ENCODE measurements around the gene CRTAC1. TPM values are rescaled to one million over a fixed set of nuclear protein-coding genes. Genes with fewer than 3 reads are reported as not detected.

The CRTAC1 gene, protein sequence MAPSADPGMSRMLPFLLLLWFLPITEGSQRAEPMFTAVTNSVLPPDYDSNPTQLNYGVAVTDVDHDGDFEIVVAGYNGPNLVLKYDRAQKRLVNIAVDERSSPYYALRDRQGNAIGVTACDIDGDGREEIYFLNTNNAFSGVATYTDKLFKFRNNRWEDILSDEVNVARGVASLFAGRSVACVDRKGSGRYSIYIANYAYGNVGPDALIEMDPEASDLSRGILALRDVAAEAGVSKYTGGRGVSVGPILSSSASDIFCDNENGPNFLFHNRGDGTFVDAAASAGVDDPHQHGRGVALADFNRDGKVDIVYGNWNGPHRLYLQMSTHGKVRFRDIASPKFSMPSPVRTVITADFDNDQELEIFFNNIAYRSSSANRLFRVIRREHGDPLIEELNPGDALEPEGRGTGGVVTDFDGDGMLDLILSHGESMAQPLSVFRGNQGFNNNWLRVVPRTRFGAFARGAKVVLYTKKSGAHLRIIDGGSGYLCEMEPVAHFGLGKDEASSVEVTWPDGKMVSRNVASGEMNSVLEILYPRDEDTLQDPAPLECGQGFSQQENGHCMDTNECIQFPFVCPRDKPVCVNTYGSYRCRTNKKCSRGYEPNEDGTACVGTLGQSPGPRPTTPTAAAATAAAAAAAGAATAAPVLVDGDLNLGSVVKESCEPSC
- not detected for total RNA-seq

DNA sequence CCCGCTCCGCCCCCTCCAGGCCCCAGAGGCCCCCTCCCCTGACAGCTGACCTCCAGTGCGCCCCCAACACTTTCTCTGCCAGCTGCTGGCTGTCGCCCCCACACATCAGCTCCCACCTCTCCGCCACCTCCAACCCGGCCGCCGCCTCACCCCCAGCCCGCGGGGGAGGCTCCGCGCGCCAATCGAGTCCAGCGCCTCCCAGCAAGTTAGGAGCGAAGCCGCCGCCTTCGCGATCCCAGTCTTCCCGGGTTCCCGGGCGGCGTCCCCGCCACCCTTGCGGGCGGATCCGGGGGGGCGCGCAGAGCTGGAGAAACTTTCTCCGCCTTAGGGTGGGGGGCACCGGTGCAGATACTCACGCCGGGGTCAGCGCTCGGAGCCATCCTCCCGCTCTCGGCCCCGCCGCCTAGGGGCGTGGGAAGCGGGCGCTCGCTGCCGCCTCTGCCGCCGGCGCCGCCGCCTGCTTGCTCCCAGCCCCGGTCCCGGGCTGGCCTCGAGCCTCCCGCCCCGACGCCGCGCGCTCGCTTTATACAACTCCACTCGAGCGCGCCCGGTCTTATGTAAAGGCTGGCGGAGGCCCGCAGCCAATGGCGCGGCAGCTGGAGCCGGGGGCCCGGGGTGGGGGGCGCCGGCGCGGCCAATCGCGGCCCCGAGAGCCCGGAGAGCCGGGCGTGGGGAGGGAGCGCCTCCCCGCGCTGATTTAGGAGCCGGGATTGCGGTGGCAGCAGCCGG is at the start of gene CRTAC1:
CRTAC1 (minus strand) TSS at position 529 of the 729 bp plus-strand sequence; CDS start at position 380, 149 bp downstream.
- Mint-ChIP-seq H3K27ac (no peak within 1 kb of the TSS), H3K27me3 (peaks cover 57% of the 10 kb centered on the region), H3K4me3 (no peak within 1 kb of the TSS), H3K4me1 (peaks cover 3% of the 10 kb centered on the region), H3K9me3 (no peaks in the 10 kb centered on the region), H3K36me3 (ENCODE audit: low read depth) (no peaks in the 10 kb centered on the region)
- DNase-seq, result no peak
- POLR2A ChIA-PET, result no interaction called here
- CTCF ChIA-PET, result interaction anchor here (0.6 to 1.1 kb wide), 2 partner anchors 115 to 324 kb away, joined by 3 to 4 read pairs; no protein-coding TSS in a partner anchor

DNA sequence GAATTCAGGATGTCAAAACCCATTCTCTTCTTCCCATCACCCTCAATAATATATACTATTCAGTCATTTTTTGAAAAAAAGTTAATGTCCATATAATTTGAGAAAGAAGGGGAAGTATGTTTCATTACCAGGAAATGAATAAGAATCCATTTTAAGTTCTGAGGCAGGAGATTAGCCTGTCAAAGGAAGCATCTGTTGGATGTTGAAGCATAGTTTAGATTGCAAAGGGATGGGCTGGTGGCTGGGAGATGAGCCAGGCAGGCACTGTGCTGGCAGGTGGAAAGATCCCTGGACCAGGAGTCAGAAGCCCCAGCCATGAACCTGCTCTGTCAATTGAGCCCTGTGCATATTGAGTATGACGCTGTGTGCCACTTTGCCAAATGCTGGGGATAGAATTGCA is 48.4 kb upstream of the CRTAC1 start:
- no peaks in the 10 kb centered on the region for H3K4me1 Mint-ChIP-seq
- H3K36me3 Mint-ChIP-seq (ENCODE audit: low read depth), result no peaks in the 10 kb centered on the region
- no peak overlapping the region for H3K4me3 Mint-ChIP-seq
- H3K27me3 Mint-ChIP-seq, result peaks cover 12% of the 10 kb centered on the region
- DNase-seq, result no peak
- no peaks in the 10 kb centered on the region for H3K9me3 Mint-ChIP-seq
- H3K27ac Mint-ChIP-seq, result no peak overlapping the region
- ChIA-PET POLR2A (no interaction called here), CTCF (interaction anchor here (0.7 kb wide), 1 partner anchor 8 kb away, joined by 3 read pairs; no protein-coding TSS in a partner anchor)

DNA sequence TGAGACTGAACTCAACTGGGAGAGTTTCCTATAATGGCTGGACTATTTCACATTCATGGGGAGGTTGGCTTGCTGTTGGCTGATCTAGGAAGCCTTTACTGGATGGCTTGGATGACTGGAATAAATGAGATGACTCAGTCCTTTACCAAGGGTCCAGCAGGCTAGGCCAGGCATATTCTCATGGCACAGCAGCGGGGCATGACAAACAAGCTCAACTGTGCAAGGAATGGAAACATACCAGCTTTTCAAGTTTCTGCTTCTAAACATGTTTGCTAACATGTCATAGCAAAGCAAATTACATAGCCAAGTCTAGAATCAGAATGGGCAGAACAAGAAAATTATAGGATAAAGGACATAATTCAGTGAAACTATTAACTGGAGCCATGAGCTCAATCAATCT is 46.8 kb upstream of the CRTAC1 start:
- ChIA-PET CTCF (no interaction called here), POLR2A (no interaction called here)
- H3K36me3 Mint-ChIP-seq (ENCODE audit: low read depth), result no peaks in the 10 kb centered on the region
- H3K4me1 Mint-ChIP-seq, result no peaks in the 10 kb centered on the region
- H3K4me3 Mint-ChIP-seq, result no peak overlapping the region
- peaks cover 9% of the 10 kb centered on the region for H3K27me3 Mint-ChIP-seq
- H3K9me3 Mint-ChIP-seq, result no peaks in the 10 kb centered on the region
- no peak overlapping the region for H3K27ac Mint-ChIP-seq
- DNase-seq, result no peak

DNA sequence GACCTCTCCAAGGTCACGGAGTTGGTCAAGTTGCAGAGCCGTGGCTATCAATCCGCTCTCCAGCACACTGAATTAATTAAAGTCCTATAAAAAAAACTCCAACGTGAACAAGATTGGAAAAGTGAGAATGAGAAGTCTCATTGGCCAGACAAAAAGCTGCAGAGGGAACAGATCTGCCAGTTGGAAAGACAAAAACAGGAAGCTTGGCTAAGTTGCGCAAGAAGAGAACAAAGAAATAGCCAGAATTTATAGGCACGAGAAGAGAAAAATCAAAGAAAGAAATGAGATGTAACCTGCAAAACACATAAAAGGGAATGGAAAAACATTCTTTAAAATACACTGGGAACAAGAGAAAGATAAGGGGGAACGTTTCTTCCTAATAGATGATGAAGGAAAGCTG is 45.7 kb upstream of the CRTAC1 start:
- ChIA-PET POLR2A (no interaction called here), CTCF (no interaction called here)
- Mint-ChIP-seq H3K27me3 (peaks cover 6% of the 10 kb centered on the region), H3K4me3 (no peak overlapping the region), H3K36me3 (ENCODE audit: low read depth) (no peaks in the 10 kb centered on the region), H3K27ac (no peak overlapping the region), H3K4me1 (no peaks in the 10 kb centered on the region), H3K9me3 (no peaks in the 10 kb centered on the region)
- no peak for DNase-seq

DNA sequence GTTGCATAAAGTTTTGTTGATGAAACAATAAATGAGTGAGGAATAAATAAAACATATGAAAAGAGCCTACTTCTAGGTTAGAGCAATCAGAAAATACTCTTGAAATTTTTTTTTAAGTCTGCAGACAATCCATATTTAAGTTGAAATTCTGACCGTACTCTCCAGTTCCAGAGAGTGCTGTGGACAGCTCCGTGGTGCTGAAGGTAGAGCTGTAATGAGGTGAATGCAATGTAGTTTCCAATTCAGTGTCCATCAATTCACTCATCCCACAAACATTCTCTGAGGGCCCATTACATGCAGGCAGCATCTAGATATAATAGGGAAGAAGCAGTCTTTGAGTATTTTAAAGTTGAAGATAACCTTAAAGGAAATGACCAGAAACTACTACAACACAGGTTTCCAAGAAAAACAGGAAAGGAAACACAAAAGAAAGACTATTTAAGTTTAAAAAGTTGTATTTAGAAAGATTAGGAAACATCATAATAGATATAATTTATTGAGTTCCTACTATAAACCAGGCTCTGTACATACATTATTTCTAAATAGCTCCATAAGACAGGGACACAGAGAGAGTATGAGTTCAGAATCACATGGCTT is 44.0 kb upstream of the CRTAC1 start:
- Mint-ChIP-seq H3K36me3 (ENCODE audit: low read depth) (no peaks in the 10 kb centered on the region), H3K9me3 (no peaks in the 10 kb centered on the region), H3K27ac (no peak overlapping the region), H3K4me3 (no peak overlapping the region), H3K27me3 (peaks cover 9% of the 10 kb centered on the region), H3K4me1 (no peaks in the 10 kb centered on the region)
- ChIA-PET POLR2A (no interaction called here), CTCF (no interaction called here)
- DNase-seq, result no peak

DNA sequence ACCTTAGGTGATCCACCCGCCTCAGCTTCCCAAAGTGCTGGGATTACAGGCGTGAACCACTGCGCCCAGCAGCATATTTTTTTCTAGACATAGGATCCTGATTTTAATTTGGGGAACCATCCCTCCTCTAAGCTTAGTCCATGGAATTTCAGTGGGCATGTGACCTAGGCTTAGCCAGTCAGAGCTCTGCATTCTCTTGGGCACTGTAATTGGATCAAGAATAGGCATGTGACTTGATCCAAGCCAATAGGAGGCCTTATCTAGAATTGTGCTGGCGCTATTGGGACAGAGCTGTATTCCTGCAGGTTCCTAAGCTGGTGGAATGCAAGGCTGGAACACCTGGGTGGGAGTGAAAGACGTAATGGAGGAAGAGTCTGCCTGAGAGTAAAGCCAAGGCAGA is 36.7 kb upstream of the CRTAC1 start:
- Mint-ChIP-seq H3K36me3 (ENCODE audit: low read depth) (no peaks in the 10 kb centered on the region), H3K27me3 (peaks cover 18% of the 10 kb centered on the region), H3K4me1 (no peaks in the 10 kb centered on the region), H3K4me3 (no peak overlapping the region), H3K9me3 (no peaks in the 10 kb centered on the region), H3K27ac (no peak overlapping the region)
- ChIA-PET POLR2A (interaction anchor here (0.5 kb wide), 1 partner anchor 33 kb away, joined by 3 read pairs; no protein-coding TSS in a partner anchor), CTCF (no interaction called here)
- DNase-seq, result no peak

DNA sequence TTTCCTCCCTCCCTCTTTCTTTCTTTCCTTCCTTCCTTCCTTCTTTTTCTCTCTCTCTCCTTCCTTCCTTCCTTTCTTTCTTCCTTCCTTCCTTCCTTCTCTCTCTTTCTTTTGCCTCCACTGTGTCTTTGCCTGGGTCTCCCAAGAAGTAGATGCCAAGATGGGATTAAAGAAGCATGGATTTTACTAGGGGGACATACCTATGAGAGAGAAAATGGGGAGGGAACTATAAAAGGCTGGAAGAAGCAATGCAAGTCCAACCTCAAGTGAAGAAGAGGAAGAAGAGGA is 33.3 kb upstream of the CRTAC1 start:
- H3K27me3 Mint-ChIP-seq, result peaks cover 9% of the 10 kb centered on the region
- no peaks in the 10 kb centered on the region for H3K9me3 Mint-ChIP-seq
- no peak overlapping the region for H3K4me3 Mint-ChIP-seq
- H3K4me1 Mint-ChIP-seq, result no peaks in the 10 kb centered on the region
- no peak for DNase-seq
- no peaks in the 10 kb centered on the region for H3K36me3 Mint-ChIP-seq (ENCODE audit: low read depth)
- ChIA-PET CTCF (no interaction called here), POLR2A (no interaction called here)
- H3K27ac Mint-ChIP-seq, result no peak overlapping the region

DNA sequence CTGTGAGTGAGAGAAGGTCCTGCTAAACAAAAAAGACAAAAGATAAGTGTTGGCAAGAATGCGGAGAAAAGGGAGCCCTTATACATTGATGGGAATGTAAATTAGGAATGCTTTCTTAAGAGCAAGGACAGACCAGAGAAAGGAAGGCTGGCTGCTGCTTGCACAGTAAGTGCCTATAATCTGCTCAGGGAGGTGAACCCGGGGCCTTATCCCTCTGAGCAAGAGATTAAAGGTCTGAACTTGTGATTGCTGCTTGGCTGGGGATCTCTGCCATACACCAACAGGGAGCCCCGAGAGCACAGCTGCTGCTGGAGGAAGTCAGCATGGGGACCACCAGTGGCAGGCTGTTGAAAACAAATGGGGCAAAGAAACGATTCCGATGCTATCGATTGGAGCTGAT is 32.0 kb upstream of the CRTAC1 start:
- H3K4me1 Mint-ChIP-seq, result no peaks in the 10 kb centered on the region
- CTCF ChIA-PET, result no interaction called here
- no peaks in the 10 kb centered on the region for H3K9me3 Mint-ChIP-seq
- POLR2A ChIA-PET, result no interaction called here
- H3K36me3 Mint-ChIP-seq (ENCODE audit: low read depth), result no peaks in the 10 kb centered on the region
- H3K27me3 Mint-ChIP-seq, result peaks cover 3% of the 10 kb centered on the region
- H3K27ac Mint-ChIP-seq, result no peak overlapping the region
- DNase-seq, result no peak
- H3K4me3 Mint-ChIP-seq, result no peak overlapping the region

DNA sequence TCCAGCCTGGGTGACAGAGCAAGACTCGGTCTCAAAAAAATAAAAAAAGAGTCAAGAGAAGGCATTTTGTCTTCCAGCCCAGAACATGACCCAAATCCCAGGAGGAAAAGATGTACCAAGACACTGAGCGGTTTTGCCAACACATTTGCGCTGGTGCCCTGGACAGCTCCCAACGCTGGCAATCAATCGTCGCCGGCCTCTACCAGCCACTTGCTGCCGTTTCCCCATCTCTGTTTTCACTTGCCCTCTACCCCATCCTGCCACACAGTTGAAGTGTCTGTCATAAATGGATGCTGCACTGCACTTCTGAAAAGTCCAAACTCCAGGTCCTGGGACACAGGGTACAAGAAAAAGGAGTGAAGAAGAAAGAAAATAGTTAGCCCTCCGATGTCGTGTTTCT is 29.7 kb upstream of the CRTAC1 start:
- DNase-seq, result no peak
- CTCF ChIA-PET, result no interaction called here

DNA sequence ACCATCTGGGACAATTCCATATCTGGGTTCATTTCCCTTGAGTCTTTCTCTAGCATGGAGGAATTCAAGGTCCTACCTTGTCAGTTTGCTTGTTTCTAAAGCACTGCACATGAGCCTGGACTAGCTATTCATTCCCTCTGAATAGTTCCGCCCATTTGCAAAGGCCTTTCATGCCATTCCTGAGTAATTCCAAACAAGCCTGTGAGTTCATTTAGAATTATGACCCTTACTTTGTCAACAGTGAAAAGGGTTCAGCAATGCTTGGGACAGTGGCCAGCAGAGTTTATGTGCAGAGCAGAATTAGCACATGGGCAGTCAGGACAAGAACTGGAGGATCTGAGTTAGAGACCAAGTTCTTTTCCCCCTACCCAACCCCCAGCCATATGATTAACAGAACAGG is 27.9 kb upstream of the CRTAC1 start:
- DNase-seq, result no peak
- no peaks in the 10 kb centered on the region for H3K4me1 Mint-ChIP-seq
- CTCF ChIA-PET, result no interaction called here
- peaks cover 3% of the 10 kb centered on the region for H3K9me3 Mint-ChIP-seq
- no peaks in the 10 kb centered on the region for H3K36me3 Mint-ChIP-seq (ENCODE audit: low read depth)
- no peak overlapping the region for H3K27ac Mint-ChIP-seq
- H3K27me3 Mint-ChIP-seq, result peaks cover 5% of the 10 kb centered on the region
- POLR2A ChIA-PET, result no interaction called here
- H3K4me3 Mint-ChIP-seq, result no peak overlapping the region

More for the DNA sequence above, 29.7 kb upstream of the CRTAC1 start:
- Mint-ChIP-seq H3K4me1 (no peaks in the 10 kb centered on the region), H3K9me3 (peaks cover 3% of the 10 kb centered on the region), H3K36me3 (ENCODE audit: low read depth) (no peaks in the 10 kb centered on the region), H3K27ac (no peak overlapping the region), H3K27me3 (peaks cover 5% of the 10 kb centered on the region), H3K4me3 (no peak overlapping the region)
- POLR2A ChIA-PET, result no interaction called here

DNA sequence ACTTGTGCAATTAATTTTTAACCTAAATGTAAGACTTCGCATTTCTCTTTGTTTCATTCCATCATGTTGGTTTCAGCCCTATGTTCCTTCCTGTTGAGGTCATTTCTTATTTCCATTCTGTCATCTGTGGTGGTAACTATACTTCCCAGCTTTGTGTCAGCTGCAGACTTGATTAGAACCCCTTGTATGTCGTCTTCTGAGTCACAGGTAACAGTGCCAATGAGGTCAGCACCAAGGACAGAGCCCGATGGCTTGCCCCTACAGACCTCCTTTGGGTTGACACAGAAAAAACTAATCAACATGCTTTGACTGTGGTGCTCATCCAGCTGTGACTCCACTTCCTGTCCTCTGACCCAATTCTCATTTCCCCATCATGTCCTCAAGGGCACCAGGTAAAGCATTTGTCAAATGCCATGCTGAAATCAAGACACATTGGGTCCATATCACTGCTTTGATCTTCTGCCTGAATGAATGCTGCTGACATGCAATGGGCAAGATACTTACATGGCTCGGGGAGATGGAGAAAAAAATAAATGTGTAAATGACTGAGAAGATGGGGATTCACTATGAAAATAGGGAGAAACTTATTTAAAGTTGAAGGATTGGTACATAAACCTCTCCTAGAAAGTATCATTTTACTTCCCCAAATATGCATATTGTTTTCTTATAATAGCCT is 25.6 kb upstream of the CRTAC1 start:
- DNase-seq, result peak; percentile 28
- Mint-ChIP-seq H3K4me1 (no peaks in the 10 kb centered on the region), H3K27ac (no peak overlapping the region), H3K9me3 (peaks cover 3% of the 10 kb centered on the region), H3K4me3 (no peak overlapping the region), H3K36me3 (ENCODE audit: low read depth) (no peaks in the 10 kb centered on the region), H3K27me3 (peaks cover 7% of the 10 kb centered on the region)
- POLR2A ChIA-PET, result no interaction called here
- CTCF ChIA-PET, result interaction anchor here (1.4 kb wide), 1 partner anchor 15 kb away, joined by 4 read pairs; no protein-coding TSS in a partner anchor

DNA sequence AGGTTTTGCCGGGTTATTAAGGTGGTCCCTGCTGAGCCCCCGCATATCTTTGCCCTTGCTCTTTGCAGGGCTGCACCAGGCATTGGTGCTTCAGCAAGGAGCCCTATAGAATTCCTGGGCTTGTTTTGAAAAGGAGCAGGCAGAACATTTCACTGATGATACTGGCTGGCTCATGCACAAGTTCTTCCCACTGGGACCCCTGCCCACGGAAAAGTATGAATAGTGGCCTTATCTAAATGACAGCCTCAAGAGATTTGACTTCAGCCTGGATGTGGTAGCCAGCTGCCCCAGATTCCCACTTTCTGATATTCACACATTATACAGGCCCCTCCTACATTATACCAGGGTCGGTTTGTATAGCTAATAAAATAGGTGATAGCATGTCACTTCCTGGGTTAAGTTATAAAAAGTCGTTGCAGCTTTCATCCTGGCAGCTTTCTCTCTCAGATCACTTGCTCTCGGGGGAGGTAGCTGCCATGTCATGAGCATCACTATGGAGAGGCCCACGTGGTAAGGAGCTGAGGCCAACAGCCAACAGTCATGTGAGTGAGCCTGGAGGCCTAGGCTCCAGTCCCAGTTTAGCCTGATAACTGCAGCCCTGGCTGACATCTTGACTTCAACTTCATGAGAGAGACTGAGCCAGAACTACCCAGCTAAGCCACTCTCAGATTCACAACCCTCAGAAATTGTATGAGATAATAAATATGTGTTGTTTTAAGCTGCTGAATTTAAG is 16.8 kb upstream of the CRTAC1 start:
- POLR2A ChIA-PET, result no interaction called here
- Mint-ChIP-seq H3K36me3 (ENCODE audit: low read depth) (no peaks in the 10 kb centered on the region), H3K27me3 (peaks cover 27% of the 10 kb centered on the region), H3K27ac (no peak overlapping the region), H3K4me3 (no peak overlapping the region), H3K9me3 (no peaks in the 10 kb centered on the region), H3K4me1 (no peaks in the 10 kb centered on the region)
- no peak for DNase-seq
- CTCF ChIA-PET, result interaction anchor here (1.0 to 2.0 kb wide), 3 partner anchors 51 to 144 kb away, joined by 3 to 7 read pairs (median 5); no protein-coding TSS in a partner anchor
